Measurements from ENCODE around the gene CCDC73.
"Not testable (repeated sequence)": the region's sequence is repeated elsewhere in the genome, so short reads cannot be mapped to it uniquely, and the experiment has no call there.

CCDC73 gene

GRCh38 chr11:32794439-32794838 is at the start of gene CCDC73:
TSS of gene CCDC73 (minus strand) at chr11:32794662. CDS start at chr11:32760243, 34,419 bp downstream.
- DNase-seq (ENCODE audit: low read depth): no peak

- no peak for DNase-seq (ENCODE audit: low read depth)
These were observed 49.1 kb upstream of the CCDC73 start for GRCh38 chr11:32843544-32843943.

- no peak for DNase-seq (ENCODE audit: low read depth)
These were observed 46.1 kb upstream of the CCDC73 start for GRCh38 chr11:32840587-32840986.

DNA sequence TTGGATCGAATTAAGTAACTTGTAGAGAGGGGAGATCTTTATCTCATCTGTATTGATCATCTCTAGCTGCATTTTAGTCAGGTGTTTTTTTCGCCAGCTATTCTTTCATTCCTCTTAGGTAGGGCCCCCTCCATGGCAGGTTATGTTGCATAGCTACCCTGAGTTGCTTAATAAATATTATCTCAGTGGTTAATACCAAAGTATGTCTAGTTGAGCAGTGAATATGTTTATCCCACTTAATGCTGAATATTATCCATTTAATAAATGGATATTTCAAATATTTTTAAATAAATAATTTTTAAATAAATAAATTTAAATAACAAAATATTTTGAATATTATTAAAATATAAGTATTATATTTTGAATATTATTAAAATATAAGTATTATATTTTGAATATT is 44.8 kb upstream of the CCDC73 start:
- DNase-seq (ENCODE audit: low read depth): no peak

- no peak for DNase-seq (ENCODE audit: low read depth)
These were observed 44.2 kb upstream of the CCDC73 start for GRCh38 chr11:32838505-32839274.

DNA sequence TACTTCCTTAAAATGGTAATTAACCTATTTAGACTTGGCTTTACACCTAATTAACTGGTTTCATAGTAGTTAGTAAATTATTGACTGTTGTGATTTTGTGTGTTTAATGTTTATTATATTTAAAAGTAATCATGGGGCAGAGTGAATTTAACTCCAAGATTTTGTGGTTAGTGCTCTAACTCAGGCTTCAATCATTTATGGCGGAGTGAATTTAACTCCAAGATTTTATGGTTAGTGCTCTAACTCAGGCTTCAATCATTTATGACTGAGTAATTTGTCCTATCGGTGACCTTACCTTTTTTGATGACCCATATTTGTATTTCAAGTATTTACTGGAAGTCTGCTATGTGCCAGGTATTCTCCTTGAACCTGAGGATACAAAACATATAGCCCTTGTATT is 42.5 kb upstream of the CCDC73 start:
- DNase-seq (ENCODE audit: low read depth): no peak

- DNase-seq (ENCODE audit: low read depth): no peak
These were observed 39.5 kb upstream of the CCDC73 start for GRCh38 chr11:32833921-32834320.

GRCh38 chr11:32831221-32831620 is 36.8 kb upstream of the CCDC73 start:
- no peak for DNase-seq (ENCODE audit: low read depth)

- no peak for DNase-seq (ENCODE audit: low read depth)
These were observed 36.3 kb upstream of the CCDC73 start for GRCh38 chr11:32830796-32831195.

- DNase-seq (ENCODE audit: low read depth): no peak
These were observed 35.9 kb upstream of the CCDC73 start for GRCh38 chr11:32830413-32830738.

- peak; percentile 4 for DNase-seq (ENCODE audit: low read depth)
These were observed 35.4 kb upstream of the CCDC73 start, which contains the start of gene PRRG4 for GRCh38 chr11:32829680-32830412. TSS of gene PRRG4 (plus strand) at chr11:32829927. CDS start at chr11:32830530, 603 bp downstream.

- DNase-seq (ENCODE audit: low read depth): no peak
These were observed 34.8 kb upstream of the CCDC73 start for GRCh38 chr11:32829157-32829679.

- DNase-seq (ENCODE audit: low read depth): no peak
These were observed 32.8 kb upstream of the CCDC73 start for GRCh38 chr11:32827276-32827675.

- DNase-seq (ENCODE audit: low read depth): no peak
These were observed 31.7 kb upstream of the CCDC73 start for GRCh38 chr11:32826113-32826512.

DNA sequence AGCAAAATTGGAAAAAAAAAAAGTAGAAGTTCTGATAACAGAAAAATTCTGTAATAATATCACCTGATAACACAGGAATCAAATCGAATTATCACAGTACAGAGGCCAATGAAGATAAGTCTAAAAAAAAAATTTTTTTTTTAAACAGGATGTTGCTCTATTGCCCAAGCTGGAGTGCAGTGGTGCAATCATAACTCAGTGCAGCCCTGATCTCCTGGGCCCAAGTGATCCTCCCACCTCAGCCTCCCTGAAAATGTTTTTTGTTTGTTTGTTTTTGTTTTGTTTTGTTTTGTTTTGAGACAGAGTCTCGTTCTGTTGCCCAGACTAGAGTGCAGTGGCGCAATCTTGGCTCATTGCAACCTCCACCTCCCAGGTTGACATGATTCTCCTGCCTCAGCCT is 29.2 kb upstream of the CCDC73 start:
- not testable (repeated sequence) for DNase-seq (ENCODE audit: low read depth)

- DNase-seq (ENCODE audit: low read depth): no peak
These were observed 27.6 kb upstream of the CCDC73 start for GRCh38 chr11:32821917-32822560.

DNA sequence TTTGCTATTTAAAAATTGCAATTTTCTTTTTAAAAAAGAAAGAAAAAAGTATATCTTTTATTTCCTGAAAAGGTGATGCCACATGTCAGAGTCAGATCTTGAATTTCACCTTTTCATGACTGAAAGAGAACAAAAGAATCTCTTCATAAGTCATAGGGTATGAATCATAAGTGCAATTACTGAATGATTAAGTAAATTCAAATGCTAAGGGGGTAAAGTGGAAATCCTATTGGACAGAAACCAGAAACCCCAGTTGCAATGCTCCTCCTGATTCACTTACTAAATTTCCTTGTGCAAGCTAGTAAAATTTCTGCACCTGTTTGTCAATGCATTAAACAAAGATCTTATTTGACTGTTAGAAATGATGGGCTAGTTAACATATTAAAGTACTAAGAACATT is 27.1 kb upstream of the CCDC73 start:
- DNase-seq (ENCODE audit: low read depth): no peak

GRCh38 chr11:32820497-32820896 is 26.0 kb upstream of the CCDC73 start:
- DNase-seq (ENCODE audit: low read depth): no peak

GRCh38 chr11:32819187-32819586 is 24.7 kb upstream of the CCDC73 start:
- no peak for DNase-seq (ENCODE audit: low read depth)

- DNase-seq (ENCODE audit: low read depth): no peak
These were observed 23.4 kb upstream of the CCDC73 start for GRCh38 chr11:32817852-32818183.

DNA sequence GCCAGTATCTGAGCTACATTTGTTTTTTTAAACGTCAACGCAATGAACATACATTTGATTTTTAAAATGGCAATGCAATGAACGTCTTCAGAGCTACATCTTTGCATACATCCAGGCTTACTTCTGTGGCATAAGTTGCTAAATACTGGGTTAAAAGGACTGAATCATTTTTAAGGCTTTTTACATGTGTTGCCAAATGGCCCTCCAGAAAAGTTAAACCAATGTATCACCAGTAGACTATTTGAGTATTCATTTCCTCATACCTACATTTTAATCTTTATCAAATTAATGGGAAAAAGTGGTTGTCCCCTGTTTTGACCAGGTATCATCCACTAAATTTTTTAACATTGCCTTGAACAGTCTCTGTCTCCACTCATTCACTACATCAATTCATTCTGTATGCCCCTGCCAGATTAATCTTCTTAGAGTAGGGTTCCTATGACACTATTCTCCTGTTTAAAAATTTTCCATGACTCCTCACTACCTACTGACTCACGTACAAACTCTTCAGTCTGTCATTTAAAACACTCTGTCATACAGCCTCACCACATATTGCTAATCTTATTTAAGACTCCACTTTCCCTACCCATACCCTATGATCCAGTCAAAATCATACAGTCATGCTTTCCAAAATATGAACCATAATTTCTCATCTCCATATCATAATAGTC is 22.9 kb upstream of the CCDC73 start:
- no peak for DNase-seq (ENCODE audit: low read depth)

GRCh38 chr11:32809313-32809712 is 14.9 kb upstream of the CCDC73 start:
- peak; percentile 60 for DNase-seq (ENCODE audit: low read depth)
